Bone marrow (tissue), 2 donors: ENCODE measurements around the gene MYBPC2.

Source experiments
- DNase-seq, 2 donors: peaks; one replicate each; lab custom pipeline; 2025; lab: John Stamatoyannopoulos, UW

The MYBPC2 gene

GRCh38 chr19:50410109-50410508 is 22.6 kb upstream of the MYBPC2 start:
- DNase-seq, result no peak

- DNase-seq, result no peak
Observed at GRCh38 chr19:50412419-50412818, 20.3 kb upstream of the MYBPC2 start.

- DNase-seq, result no peak
Observed at GRCh38 chr19:50413096-50413495, 19.6 kb upstream of the MYBPC2 start.

- no peak for DNase-seq
Observed at GRCh38 chr19:50413531-50413930, 19.2 kb upstream of the MYBPC2 start.

GRCh38 chr19:50414864-50415660 is 17.6 kb upstream of the MYBPC2 start:
- peak in 1 of 2 donors; percentile 16 for DNase-seq

GRCh38 chr19:50415661-50416033 is 17.0 kb upstream of the MYBPC2 start:
- peak; percentile 17 to 21 for DNase-seq

- DNase-seq, result no peak
Observed at GRCh38 chr19:50416034-50416977, 16.4 kb upstream of the MYBPC2 start.

GRCh38 chr19:50417111-50418081 is 15.3 kb upstream of the MYBPC2 start:
- DNase-seq, result no peak

GRCh38 chr19:50418176-50419021 is 14.3 kb upstream of the MYBPC2 start, which contains the start of gene SPIB:
TSS of gene SPIB (plus strand) at chr19:50418938. CDS start at chr19:50418963, 25 bp downstream.
- DNase-seq, result no peak

GRCh38 chr19:50419022-50419579 is 13.6 kb upstream of the MYBPC2 start:
- DNase-seq, result no peak

- DNase-seq, result no peak
Observed at GRCh38 chr19:50419580-50420035, 13.1 kb upstream of the MYBPC2 start.

GRCh38 chr19:50420127-50420526 is 12.6 kb upstream of the MYBPC2 start:
- DNase-seq, result no peak

GRCh38 chr19:50420808-50421207 is 11.9 kb upstream of the MYBPC2 start:
- no peak for DNase-seq

- DNase-seq, result no peak
Observed at GRCh38 chr19:50422397-50423278, 10.1 kb upstream of the MYBPC2 start.

GRCh38 chr19:50423279-50424113 is 9.2 kb upstream of the MYBPC2 start:
- no peak for DNase-seq

GRCh38 chr19:50425581-50425980 is 7.1 kb upstream of the MYBPC2 start:
- DNase-seq, result no peak

- no peak for DNase-seq
Observed at GRCh38 chr19:50427318-50427925, 5.3 kb upstream of the MYBPC2 start.

GRCh38 chr19:50427997-50428425 is 4.7 kb upstream of the MYBPC2 start:
- DNase-seq, result peak; percentile 49 to 58
